ENCODE data around the gene RCBTB2. TPM values are rescaled to one million over a fixed set of nuclear protein-coding genes. Genes with fewer than 3 reads are reported as not detected.

Gene RCBTB2
- total RNA-seq, 1 donor from 2014 or later = 14.7 TPM

- Histone ChIP-seq H3K4me3 (no peak overlapping the region), H3K27ac (no peak overlapping the region), H3K27me3 (no peaks in the 10 kb centered on the region), H3K36me3 (no peaks in the 10 kb centered on the region), H3K9me3 (no peaks in the 10 kb centered on the region), H3K4me1 (peaks cover 12% of the 10 kb centered on the region)
- intact Hi-C loops (cut with DNase I) = no loop called here
- TF ChIP-seq POLR2A (IDR thresholded peaks at IDR 0.05) (no peak), CTCF (IDR thresholded peaks at IDR 0.05) (no peak), POLR2AphosphoS5 (IDR thresholded peaks at IDR 0.05; ENCODE audit: insufficient read depth in 1 of 2, low read depth in 1 of 2) (no peak)
- DNase-seq (ENCODE audit: extremely low spot score in 2 of 2) = no peak
These were observed 29.6 kb upstream of the RCBTB2 start for GRCh38 chr13:48562296-48563066.

GRCh38 chr13:48561466-48562235 is 28.8 kb upstream of the RCBTB2 start:
- intact Hi-C loops (cut with DNase I) = no loop called here
- no peak overlapping the region for H3K27ac ChIP-seq
- no peaks in the 10 kb centered on the region for H3K36me3 ChIP-seq
- no peak for TF ChIP-seq POLR2AphosphoS5 (IDR thresholded peaks at IDR 0.05; ENCODE audit: insufficient read depth in 1 of 2, low read depth in 1 of 2)
- no peaks in the 10 kb centered on the region for H3K27me3 ChIP-seq
- H3K4me3 ChIP-seq = no peak overlapping the region
- DNase-seq (ENCODE audit: extremely low spot score in 2 of 2) = no peak
- no peaks in the 10 kb centered on the region for H3K9me3 ChIP-seq
- H3K4me1 ChIP-seq = peaks cover 8% of the 10 kb centered on the region

- Histone ChIP-seq H3K27ac (no peak overlapping the region), H3K27me3 (no peaks in the 10 kb centered on the region), H3K4me1 (peaks cover 8% of the 10 kb centered on the region), H3K36me3 (no peaks in the 10 kb centered on the region), H3K4me3 (no peak overlapping the region), H3K9me3 (peaks cover 1% of the 10 kb centered on the region)
- TF ChIP-seq POLR2AphosphoS5 (IDR thresholded peaks at IDR 0.05; ENCODE audit: insufficient read depth in 1 of 2, low read depth in 1 of 2) = no peak
- TF ChIP-seq CTCF (IDR thresholded peaks at IDR 0.05) = no peak
- TF ChIP-seq POLR2A (IDR thresholded peaks at IDR 0.05) = no peak
- DNase-seq (ENCODE audit: extremely low spot score in 2 of 2) = no peak
- intact Hi-C loops (cut with DNase I) = no loop called here
These were observed 27.9 kb upstream of the RCBTB2 start for GRCh38 chr13:48560657-48561337.

GRCh38 chr13:48559638-48560320 is 26.9 kb upstream of the RCBTB2 start:
- Histone ChIP-seq H3K4me3 (no peak overlapping the region), H3K9me3 (peaks cover 7% of the 10 kb centered on the region), H3K27me3 (no peaks in the 10 kb centered on the region), H3K4me1 (peaks cover 8% of the 10 kb centered on the region), H3K27ac (no peak overlapping the region), H3K36me3 (no peaks in the 10 kb centered on the region)
- no peak for TF ChIP-seq POLR2AphosphoS5 (IDR thresholded peaks at IDR 0.05; ENCODE audit: insufficient read depth in 1 of 2, low read depth in 1 of 2)
- TF ChIP-seq POLR2A (IDR thresholded peaks at IDR 0.05) = no peak
- TF ChIP-seq CTCF (IDR thresholded peaks at IDR 0.05) = no peak
- DNase-seq (ENCODE audit: extremely low spot score in 2 of 2) = no peak
- intact Hi-C loops (cut with DNase I) = no loop called here

- Histone ChIP-seq H3K27ac (no peak overlapping the region), H3K4me1 (no peaks in the 10 kb centered on the region), H3K36me3 (no peaks in the 10 kb centered on the region), H3K27me3 (no peaks in the 10 kb centered on the region), H3K4me3 (no peak overlapping the region), H3K9me3 (peaks cover 7% of the 10 kb centered on the region)
- intact Hi-C loops (cut with DNase I) = no loop called here
- no peak for DNase-seq (ENCODE audit: extremely low spot score in 2 of 2)
- no peak for TF ChIP-seq POLR2AphosphoS5 (IDR thresholded peaks at IDR 0.05; ENCODE audit: insufficient read depth in 1 of 2, low read depth in 1 of 2)
- TF ChIP-seq POLR2A (IDR thresholded peaks at IDR 0.05) = no peak
- no peak for TF ChIP-seq CTCF (IDR thresholded peaks at IDR 0.05)
These were observed 23.9 kb upstream of the RCBTB2 start for GRCh38 chr13:48556817-48557216.
